CMK (cell line): ENCODE data around the gene TGIF1.

Source experiments
- DNase-seq: peaks from one replicate; pipeline ENCODE4 v3.0.0-alpha.2; 2010; ENCODE audit warnings: low read depth

The TGIF1 gene

DNA sequence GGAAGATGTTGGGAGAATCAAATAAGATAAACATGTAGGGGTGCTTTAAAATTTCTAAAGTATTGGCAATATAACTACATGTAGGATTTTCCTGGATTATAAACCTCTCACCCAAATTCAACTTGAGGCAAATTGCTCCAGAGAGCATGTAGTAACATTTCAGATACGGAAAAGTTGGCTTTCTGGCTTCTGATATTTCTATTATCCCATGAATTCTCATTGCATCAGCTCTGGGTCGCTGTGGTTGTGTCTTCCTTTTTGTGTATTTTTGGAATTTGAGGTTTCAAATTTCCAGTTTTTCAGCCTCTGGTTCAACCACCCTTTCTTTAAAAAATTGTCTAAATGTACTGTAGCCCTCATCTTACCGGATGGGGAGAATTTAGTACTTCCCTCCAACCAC lies 32.3 kb downstream of the TGIF1 start:
- DNase-seq = no peak

DNA sequence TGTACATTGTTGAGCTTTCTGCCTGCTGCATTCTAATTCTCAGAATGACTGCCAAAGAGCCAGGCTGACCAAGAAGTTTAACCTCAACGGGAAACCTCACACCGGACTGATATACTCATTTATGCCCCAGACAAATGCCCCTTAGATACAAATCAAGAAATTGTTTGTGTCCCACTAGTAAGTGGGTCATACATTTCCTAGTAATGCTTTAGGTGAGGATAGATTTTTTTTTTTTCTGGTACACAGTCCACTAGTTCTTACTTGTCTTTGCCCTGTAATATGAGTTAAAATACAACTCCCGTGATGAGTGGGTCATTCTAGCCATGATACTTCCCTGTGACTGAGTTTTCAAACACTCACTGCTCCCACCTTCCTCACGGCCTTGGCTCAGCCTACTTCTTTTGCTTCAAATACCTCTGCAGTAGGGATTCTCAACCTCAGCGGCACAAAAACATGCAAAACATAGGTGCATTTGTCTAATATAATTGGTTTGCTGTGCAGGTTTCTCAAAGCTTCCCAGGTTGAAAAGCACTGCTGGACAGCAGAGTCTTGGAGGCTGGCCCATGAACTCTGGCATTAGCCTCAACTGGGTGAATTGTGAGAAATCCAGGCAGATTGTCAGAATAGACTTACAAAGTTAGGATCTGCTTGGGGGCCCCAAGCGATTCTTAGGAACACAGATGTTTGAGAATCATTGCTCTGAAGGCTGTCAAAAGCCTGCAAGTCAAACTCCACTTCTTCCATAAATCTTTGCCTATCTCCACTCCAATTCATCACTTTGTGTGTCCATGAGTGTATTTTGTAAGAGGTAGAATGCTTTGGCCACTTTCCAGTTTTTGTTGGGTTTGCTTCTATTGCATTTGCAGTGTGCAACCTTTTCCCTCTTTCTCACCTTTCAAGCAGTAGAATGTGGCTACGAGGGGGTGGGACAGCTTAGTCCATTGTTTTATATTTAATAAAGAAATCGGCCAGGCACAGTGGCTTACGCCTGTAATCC lies 35.5 kb downstream of the TGIF1 start:
- no peak for DNase-seq

DNA sequence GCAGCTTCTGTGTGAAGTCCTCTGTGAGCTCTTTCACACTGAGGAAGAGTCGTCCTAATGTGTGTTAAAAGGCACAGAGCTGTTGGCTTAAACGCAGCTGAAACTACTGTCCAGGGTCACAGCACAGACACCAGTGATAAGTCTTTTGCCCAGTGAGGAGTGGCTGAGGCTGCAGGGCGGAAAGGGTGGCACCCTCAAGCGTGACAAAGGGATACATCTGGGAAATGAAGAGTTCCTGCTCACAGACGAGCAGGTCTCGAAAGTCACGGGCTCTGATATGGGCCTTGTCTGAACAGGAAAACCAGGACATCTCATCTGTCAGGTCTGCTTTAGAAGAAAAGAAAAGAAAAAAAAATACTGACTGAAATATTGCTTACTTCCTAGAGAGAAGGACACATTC lies 36.5 kb downstream of the TGIF1 start:
- no peak for DNase-seq

DNA sequence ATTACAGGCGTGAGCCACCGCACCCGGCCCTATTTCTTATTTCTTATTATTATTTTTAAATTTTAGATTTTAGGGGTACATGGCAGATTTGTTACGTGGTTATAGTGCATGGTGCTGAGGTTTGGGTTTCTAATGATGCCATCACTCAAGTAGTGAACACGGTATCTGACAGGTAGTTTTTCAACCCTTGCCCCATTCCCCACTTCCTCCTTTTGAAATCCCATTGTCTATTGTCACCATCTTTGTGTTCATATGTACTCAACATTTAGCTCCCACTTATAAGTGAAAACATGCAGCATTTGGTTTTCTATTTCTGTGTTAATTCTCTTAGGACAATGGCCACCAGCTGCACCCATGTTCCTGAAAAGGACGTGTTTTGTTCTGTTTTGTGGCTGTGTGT lies 39.5 kb downstream of the TGIF1 start:
- no peak for DNase-seq

DNA sequence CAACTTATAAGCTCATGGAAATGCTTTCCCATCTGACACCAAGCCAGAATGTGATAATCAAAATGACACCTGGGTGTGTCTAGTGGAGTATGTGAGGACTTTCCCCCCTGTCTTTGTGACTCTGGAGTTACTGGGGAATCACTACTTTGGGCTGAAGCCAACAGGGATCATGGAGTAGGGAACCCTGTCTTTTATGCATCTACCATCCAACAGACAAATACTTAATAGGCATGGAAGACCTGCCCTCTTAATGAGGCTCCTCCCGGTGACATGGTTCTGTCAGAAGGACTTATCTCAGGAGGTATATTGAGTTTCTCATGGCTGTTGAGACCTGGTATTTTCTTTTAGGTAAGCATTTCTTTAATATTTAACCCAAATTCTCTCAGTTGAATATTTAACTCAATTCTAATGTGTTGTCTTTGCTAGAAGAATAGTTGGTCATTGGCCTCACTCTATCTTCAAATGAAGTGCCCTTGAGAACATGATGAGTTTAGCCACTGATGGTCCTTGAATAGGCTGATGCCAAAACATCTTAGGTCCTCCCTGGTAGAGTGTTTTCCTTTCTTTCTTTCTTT lies 42.1 kb downstream of the TGIF1 start:
- no peak for DNase-seq

DNA sequence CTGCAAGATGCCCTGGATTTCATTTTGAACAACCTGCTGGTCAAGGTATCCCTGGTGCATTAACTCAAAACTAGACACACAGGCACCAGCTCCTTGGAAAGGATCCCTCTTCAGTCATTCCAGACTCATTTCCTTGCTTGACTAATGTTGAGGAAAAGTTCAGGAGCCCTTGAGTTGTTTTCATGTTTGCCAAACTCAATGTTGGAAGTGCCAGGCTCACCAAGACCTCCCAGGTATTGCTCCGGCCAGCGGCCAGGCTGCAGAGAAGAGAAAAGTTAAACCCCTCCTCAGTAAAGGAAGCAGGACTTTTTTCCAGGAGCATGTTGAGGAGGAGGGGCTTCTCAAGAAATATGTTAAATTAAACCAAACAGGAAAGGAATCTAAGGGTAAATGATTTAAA lies 42.7 kb downstream of the TGIF1 start:
- DNase-seq = no peak

DNA sequence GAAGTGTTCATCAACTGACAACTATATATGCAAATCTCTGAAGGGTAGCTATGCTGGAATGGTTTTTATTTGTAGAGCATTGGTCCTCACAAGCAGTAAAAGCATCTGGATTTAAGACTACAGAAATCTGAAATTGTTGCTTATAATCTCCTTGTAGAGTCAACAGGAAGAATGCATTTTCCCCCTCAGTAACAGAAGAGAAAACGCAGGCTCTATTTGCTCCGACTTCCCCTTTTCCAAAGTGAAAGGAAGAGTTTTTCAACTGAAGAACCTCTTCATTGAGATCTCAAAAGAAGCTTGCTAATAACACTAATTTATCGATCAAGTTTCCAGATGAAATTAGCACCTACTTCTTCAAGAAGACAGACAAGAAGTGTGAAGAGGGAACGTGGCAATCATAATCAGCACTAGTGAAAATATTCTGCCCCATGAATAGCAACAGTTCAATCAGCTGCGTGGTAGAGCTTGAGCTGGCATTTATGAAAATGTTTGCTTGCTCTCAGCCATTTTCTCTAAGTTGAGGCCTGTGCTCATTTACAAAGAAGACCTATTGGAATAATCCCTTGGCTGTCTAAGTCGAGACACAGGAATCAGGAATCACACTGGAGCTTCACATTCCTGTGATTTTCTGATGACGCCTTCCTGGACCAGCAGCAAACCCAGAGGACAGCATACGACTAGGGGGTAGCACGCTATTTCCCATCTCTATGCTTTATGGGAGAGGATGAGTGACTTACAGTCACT lies 43.7 kb downstream of the TGIF1 start:
- no peak for DNase-seq

DNA sequence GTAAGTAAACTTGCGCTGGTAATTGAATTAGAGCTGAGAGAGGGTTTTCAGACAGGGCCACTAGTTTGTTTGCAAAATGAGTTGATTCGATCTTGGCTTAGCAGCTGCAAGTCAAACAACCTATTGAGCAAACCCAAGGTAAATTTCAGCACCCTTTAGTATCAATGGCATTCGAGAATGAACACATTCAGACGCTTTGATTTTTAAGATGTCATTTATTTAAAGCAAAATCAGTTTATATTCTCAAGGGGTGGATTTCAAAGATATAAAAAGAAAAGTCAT lies 44.2 kb downstream of the TGIF1 start:
- DNase-seq = no peak

DNA sequence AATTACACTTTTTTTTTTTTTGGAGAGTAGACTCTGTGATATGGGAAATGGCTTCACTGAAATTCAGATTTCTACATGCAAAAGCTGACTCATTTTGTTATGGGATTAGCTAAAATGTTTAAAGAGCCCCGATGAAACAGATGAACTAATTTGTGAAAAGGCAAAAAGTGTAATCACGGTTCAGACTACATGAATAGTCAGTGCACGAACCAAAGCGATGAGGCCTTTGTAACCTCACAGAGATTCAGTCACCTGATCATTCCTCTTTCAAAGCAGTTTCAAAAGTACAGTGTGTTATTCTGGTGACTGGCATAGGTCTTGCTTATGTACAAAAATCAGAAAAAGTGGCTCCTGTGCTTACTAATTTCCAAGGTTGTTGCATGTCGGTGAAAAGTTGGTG lies 44.6 kb downstream of the TGIF1 start:
- no peak for DNase-seq

DNA sequence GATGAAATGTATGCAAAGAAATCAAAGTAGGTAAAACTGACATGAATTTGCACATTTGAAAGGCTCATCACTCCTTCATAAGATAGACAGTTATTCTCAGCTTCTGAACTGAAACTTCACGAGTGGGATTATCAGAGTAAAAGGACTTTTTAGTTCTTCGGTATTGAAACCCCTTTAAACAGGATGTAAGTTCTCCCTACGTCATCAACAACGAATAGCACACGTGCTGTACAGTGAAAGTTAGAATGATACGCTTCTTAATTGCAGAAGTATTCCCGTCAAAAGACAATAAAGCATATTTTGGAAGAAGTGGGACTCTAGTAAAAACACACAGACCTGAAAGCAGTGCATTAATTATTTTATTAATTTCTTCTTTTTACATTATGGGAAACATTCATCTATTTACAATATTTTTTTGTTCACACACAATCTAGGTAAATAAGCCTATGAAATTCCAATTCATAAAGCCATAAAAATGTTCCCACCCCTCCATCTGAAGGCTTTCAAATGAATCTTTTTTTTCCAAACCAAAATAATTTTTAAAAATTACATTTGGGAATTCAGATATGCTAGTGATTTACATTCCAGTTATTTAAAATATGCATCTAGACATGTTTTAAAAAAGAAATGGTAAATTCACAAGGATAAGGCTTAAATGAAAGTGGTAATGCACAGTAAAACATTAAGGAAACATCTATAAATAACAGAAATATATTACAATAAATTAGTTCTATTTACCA lies 45.9 kb downstream of the TGIF1 start:
- no peak for DNase-seq

DNA sequence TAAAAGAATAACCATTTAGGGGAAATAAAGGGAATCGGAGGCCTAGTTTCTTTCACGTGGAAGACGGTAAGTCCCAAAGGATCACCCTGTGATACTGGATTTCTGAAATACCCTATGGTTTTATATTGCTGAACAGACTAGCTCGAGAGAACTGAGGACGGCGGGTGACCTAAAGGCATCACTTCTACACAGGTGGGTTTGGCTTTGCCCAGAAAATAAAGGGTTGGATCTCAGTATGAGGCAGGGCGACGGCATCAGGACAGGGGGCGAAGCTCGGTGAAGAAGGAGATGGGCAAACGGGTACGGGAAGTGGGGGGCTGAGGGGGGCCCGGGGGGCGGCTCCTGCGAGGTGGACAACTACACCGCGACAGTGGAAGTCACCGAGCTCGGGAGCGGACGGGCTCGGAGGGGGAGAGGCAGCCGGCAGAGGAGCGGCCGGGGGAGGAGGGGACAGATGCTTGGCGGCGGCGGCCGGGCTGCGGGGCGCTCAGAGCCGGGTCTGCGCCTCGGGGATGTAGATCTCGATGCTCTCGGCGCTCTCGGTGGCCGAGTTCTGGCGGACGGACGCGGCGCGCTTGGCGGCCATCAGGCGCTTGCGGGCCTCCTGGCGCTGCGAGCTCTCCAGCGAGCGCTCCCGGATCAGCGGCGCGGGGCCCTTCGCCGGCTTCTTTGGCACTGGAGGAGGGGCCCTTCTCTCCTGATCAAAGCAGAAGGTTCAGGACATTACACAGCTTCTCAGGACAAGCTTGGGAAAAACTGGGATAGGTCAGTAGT lies 48.9 kb downstream of the TGIF1 start:
- DNase-seq = no peak

DNA sequence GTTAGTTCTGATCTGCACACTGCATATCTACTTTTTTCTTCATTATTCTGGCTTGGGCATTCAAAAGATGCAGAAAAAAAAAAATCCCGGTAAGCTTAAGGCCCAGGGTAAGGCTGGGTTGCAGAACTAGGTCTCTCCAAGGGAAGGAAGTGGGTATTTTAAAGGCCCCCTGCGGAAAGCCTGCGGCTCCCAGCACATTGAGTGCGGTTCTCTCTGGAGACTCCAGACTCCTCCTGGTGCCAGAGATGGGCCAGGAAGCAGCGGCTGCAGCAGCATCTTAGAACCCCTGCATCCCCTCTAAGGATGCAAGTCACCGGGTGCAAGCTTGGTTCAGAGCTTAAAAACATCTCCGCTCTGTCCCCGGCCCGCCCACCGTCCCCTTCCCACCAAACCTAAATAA lies 49.5 kb downstream of the TGIF1 start:
- DNase-seq = no peak

DNA sequence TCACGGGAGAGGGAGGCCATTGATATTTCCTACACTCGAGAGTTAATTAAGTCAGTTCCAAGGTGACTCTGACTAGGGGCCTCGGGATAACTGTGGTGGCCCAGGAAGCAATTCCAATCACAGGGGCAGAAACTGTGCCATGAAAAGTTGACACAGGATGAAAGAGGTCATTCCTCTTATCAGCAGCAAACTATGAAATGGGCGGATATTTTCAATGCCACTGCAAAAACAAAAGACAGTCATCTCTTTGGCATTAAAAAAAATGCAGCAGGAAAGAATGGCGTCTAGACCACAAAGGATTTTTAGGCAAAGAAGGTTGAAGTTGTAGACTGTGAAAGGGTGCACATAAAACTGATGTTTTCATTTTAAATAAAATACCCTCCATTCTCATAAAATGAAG lies 50.0 kb downstream of the TGIF1 start:
- DNase-seq = no peak

DNA sequence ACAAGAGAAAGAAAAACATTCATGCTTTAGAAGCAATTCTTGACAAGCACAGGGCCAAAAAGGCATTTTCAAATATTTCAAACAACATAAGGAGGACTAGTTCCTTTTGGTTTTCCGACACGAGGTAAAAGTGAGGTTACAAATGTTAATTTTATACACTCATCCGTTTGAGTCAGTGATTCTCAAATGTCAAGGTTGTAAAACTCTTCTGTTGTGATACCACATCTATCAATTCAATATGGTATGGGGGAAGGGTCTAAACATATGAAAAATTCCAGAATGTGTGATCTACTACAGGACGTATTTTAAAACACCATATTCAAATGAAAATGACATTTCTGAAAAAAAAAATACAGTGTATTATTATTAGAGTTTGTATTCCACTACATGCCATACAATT lies 52.7 kb downstream of the TGIF1 start:
- no peak for DNase-seq

DNA sequence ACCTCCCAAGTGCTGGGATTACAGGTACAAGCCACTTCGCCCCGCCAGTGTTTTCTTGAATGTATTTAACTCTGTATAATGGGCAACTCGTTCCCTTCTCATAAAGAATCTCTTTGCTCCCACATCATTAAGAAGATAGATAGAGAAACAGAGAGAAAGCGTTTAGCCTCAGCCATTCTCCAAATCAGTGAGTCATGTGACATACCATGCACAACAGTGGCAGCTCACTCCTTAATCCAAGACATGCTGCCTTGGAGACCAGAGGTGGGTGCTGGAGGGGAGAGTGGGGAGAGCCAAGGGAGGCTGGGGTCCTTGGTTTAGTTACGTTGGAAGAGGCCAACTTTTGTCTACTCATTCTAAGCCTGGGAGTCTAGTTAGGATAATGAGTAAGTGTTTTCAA lies 54.7 kb downstream of the TGIF1 start:
- no peak for DNase-seq

DNA sequence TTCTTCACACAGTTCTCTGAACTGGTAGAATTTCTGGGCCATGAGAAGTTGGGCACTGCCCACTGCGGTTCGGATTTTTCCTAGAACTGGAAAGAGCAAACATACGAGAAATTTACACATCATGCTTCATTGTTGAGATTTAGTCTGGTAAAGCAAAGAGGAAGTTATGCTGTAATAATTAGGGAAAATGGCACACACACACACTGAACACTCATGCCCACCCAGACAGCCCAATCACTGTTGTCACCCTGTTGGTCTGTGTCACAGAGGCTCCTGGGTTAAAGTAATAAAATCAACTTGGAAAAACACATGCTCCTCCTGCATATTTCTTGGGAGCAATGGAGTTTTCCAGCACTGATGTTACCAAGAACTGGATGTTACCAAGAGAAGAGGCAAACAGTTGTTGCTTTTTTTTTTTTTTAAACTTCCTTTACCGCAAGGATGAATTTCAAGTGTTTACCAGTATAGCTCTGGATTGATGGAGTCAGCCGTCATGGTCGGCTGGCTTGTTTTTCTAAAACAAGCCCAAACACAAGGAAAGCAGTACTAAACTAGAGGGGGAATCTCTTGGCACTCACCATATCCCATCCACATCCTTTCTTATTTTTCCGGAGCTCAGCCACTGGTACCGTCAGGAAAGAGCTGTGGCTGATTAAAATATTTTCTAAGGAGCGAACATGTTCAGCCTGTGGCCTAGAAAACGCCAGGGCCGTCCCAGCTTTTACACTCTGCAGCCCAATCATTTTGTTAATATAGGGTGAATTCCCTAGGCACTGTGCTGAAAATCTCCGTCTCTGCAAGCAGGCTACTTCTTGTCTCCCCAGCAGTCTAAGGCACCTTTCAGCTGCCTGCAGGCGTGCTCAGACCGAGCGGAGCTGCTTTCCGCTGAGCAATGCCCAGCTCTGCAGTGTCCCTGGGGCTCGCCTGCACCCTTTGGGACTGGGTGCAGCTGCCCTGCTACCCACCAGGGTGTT lies 58.9 kb downstream of the TGIF1 start:
- DNase-seq = no peak
